Stimulated activated CD8-positive, alpha-beta memory T cell treated with anti-CD3 and anti-CD28 coated beads, Interleukin-2, amount 100 ng/mL, for 1 hour (primary cell): ENCODE measurements around the gene GPX6.
"Not testable (repeated sequence)": the region's sequence is repeated elsewhere in the genome, so short reads cannot be mapped to it uniquely, and the experiment has no call there.

ENCODE experiments used
- DNase-seq, 2 donors: peaks; one replicate each; pipeline ENCODE4 v3.0.0-alpha.2; 2020; ENCODE audit warnings: low read depth in 2 of 2

The GPX6 gene

DNA sequence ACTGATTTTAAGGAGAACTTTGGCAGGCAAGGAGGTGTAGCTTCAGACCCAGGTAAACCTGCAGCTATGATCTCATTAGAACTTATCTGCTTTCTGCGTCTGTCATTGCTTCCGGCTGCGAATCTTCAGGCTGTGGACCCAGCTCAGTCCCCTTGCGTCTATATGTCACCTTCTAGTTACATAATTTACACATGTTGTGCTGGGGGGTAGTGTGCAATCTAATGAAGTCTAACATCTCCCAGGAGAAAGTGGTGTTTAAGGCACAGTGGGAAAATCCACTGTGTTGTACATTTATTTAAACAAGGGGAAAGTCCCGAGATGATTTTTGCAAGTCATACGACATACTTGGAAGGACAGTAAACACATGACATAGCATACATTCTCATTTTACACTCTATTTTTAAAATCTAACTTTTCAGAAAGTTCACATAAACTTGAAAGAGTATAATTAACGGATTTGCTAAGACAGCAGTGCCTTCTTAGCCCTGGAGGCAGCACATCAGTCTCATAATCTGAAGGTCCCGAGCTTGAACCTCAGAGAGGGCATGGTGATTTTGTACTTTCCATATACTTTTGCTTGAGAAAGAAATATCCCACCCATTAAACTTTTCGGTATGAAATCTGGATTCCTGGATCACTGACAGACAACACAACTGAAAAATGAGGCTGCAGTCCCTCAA lies 35.2 kb downstream of the GPX6 start:
- DNase-seq, result no peak

DNA sequence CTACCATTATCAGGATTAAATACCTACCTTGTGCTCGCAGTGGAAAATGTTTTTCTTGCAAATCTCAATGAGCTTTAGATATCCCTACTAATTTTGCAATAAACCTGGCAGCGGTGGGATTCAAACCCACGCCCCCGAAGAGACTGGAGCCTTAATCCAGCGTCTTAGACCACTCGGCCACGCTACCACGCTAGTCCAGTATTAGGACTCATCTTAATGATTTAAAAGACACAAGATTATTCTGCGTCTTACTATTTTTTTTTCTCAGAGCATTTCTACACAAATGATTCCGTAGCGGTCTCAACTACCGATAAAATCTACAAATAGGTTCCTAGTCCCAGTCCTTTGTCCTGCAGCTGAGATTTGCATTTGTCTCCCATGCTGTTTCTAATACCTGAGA lies 37.1 kb downstream of the GPX6 start:
- DNase-seq, result no peak

DNA sequence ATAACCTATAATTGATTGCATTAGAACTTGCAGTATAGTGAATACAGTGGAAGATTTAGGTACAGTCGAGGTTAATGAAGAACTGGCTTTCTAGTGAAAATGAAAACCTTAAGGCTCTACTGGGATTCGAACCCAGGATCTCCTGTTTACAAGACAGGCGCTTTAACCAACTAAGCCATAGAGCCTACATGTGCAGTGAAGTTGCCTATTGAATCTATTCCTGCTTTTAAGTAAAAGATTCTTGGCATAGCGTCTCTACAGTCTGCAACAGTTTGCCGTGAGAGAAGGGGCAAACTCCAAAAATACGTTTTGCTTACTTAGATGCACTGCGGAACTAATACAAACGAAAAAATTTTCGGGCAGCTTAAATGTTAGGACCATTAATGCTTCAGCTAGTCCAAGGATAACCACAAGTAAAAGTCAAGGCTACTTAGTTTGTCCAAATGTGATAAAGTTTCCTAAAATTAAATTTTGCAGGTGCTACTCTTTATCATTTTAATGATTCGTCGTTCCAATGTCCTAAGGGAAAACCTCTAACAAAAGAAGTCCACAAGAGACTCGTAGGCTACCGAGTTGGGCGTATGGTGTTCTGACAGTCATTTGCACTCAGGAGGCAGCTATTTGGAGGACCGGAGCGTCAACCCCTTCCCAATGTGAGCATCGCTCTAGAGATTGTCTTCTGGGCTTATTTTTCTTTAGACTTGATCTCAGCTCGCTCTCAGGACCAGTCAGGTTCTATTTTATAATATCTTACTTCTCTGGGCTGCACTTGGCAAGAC lies 41.0 kb downstream of the GPX6 start:
- no peak for DNase-seq

DNA sequence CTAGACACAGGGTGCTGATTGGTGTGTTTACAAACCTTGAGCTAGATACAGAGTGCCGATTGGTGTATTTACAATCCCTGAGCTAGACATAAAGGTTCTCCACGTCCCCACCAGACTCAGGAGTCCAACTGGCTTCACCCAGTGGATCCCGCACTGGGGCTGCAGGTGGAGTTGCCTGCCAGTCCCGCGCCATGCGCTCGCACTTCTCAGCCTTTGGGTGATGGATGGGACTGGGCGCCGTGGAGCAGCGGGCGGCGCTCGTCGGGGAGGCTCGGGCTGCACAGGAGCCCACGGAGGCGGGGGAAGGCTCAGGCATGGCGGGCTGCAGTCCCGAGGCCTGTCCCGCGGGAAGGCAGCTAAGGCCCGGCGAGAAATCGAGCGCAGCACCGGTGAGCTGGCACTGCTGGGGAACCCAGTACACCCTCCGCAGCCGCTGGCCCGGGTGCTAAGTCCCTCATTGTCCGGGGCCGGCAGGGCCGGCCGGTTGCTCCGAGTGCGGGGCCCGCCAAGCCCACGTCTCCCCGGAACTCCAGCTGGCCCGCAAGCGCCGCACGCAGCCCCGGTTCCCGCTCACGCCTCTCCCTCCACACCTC lies 46.3 kb downstream of the GPX6 start:
- DNase-seq, result not testable (repeated sequence)

DNA sequence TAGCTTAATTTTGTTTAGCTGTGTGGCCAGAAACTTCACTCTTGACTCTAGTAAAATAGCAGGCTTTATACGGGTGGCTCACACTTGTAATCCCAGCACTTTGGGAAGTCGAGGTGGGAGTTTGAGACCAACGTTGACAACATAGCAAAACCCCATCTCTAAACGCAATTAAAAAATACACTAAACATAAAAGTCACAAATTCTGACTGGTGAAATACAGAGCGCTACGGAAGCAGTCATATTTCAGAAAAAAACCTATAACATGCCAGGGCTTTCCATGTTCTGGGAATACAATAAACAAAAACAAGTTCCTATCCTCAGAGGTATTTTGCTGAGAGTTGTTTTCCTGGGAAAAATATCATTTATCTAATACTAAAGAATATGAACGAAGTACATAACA lies 47.5 kb downstream of the GPX6 start:
- DNase-seq, result no peak

DNA sequence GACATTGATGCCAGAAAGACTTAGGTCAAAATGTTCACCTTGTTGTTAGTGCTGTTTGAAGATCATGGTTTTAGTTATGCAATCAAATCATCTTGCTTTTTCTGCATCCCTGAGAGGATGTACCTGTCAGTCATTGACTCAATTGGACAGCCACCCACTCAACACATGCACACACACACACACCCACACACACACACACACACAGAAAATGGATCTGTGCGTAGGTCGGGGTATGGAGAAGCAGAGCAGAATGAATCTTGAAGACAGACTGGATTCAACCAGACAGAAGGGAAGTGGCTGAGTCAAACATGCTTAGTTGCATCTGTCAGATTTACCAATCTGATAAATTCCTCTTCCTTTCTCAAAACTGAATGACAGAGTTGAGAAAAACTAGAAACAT lies 53.2 kb downstream of the GPX6 start:
- DNase-seq, result no peak

DNA sequence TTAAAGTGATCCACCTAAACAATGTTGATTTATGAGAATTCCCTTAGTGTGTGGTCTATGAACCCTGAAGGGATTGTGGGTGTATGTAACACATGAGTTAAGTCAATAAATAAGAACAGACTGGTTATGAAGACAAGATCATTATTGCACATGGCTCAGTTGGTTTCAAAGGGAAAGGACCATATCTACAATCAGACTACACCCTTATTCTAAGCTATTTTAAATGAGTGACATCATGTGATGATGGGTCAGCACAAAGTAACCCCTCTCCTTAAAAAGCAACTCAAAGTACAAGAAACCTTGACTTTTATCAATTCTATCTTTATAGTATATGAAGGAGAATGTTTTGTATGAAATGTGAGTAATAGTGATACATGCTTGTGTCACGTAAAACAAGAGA lies 57.0 kb downstream of the GPX6 start:
- DNase-seq, result no peak
